Upper lobe of left lung (tissue), 4 donors: Measurements from ENCODE around the gene BLVRB.

Experiments
- POLR2A ChIP-seq, 4 donors: fragments of 450-650 bp; IDR thresholded peaks; one replicate each; pipeline ENCODE4 v1.5.1; 2016 to 2017; ENCODE audit warnings: antibody characterized with exemption in 4 of 4, mild to moderate bottlenecking in 2 of 4
- TF ChIP-seq, protein P1 (sequence below), 6 experiments: fragments of 450-650 bp in 4 of 6; fragments of 200-600 bp in 2 of 6; sonication (generic) in 2 of 6; IDR thresholded peaks; one replicate each; pipeline ENCODE4 v1.5.1; 2016 to 2019; ENCODE audit warnings: antibody characterized with exemption in 6 of 6

DNA sequence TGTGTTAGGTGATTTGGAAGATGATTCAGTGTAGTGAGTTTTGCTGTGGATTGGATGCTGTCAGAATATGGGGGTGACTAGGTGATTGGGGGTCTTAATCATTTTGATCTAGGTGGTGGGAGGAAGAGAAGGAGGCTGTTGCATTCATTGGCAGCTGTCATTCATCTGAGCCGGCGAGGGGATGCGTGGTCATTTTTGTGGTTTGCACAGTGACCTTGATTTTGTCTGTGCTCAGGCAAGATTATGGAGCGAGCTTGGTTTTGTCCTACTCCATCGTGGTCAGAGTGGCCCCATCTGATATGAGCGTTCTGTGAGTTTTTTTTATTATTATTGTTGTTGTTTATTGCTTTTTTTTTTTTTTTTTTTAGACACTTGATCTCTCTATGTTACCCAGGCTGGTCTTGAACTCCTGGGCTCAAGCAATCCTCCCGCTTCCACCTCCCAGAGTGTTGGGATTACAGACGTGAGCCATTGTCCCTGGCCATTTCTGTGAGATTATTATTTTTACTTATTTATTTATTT, 43.3 kb upstream of the BLVRB start:
- TF ChIP-seq, protein P1, sequence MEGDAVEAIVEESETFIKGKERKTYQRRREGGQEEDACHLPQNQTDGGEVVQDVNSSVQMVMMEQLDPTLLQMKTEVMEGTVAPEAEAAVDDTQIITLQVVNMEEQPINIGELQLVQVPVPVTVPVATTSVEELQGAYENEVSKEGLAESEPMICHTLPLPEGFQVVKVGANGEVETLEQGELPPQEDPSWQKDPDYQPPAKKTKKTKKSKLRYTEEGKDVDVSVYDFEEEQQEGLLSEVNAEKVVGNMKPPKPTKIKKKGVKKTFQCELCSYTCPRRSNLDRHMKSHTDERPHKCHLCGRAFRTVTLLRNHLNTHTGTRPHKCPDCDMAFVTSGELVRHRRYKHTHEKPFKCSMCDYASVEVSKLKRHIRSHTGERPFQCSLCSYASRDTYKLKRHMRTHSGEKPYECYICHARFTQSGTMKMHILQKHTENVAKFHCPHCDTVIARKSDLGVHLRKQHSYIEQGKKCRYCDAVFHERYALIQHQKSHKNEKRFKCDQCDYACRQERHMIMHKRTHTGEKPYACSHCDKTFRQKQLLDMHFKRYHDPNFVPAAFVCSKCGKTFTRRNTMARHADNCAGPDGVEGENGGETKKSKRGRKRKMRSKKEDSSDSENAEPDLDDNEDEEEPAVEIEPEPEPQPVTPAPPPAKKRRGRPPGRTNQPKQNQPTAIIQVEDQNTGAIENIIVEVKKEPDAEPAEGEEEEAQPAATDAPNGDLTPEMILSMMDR (IDR thresholded peaks at IDR 0.05), result no peak
- TF ChIP-seq POLR2A (IDR thresholded peaks at IDR 0.05), result no peak
